Measurements from ENCODE around the gene CELF6. TPM values are rescaled to one million over a fixed set of nuclear protein-coding genes. Genes with fewer than 3 reads are reported as not detected.
A peak's percentile ranks its signal among the peaks of the same experiment; 100 is the strongest.
"Not testable (repeated sequence)": the region's sequence is repeated elsewhere in the genome, so short reads cannot be mapped to it uniquely, and the experiment has no call there.

The CELF6 gene
- total RNA-seq, 1 donor from 2014 or later = 4.1 TPM

- no peak overlapping the region for H3K4me3 Mint-ChIP-seq (ENCODE audit: unreplicated experiment)
- H3K9me3 Mint-ChIP-seq (ENCODE audit: unreplicated experiment) = peaks cover 3% of the 10 kb centered on the region
- TF ChIP-seq CTCF (IDR thresholded peaks at IDR 0.05; ENCODE audit: partially characterized antibody, unreplicated experiment) = no peak
- no peak overlapping the region for H3K27ac Mint-ChIP-seq (ENCODE audit: unreplicated experiment)
- no peaks in the 10 kb centered on the region for H3K36me3 Mint-ChIP-seq (ENCODE audit: unreplicated experiment)
- peaks cover 3% of the 10 kb centered on the region for H3K27me3 Mint-ChIP-seq (ENCODE audit: unreplicated experiment)
- no peak for DNase-seq
- peaks cover 2% of the 10 kb centered on the region for H3K4me1 Mint-ChIP-seq (ENCODE audit: low read depth, unreplicated experiment)
These were observed 43.6 kb downstream of the CELF6 start for GRCh38 chr15:72276326-72276700.

- H3K4me3 Mint-ChIP-seq (ENCODE audit: unreplicated experiment); DNase-seq; H3K36me3 Mint-ChIP-seq (ENCODE audit: unreplicated experiment); H3K27me3 Mint-ChIP-seq (ENCODE audit: unreplicated experiment); H3K9me3 Mint-ChIP-seq (ENCODE audit: unreplicated experiment); H3K27ac Mint-ChIP-seq (ENCODE audit: unreplicated experiment); H3K4me1 Mint-ChIP-seq (ENCODE audit: low read depth, unreplicated experiment): not testable (repeated sequence)
These were observed 44.2 kb downstream of the CELF6 start for GRCh38 chr15:72275635-72276325.

- H3K27me3 Mint-ChIP-seq (ENCODE audit: unreplicated experiment) = peaks cover 3% of the 10 kb centered on the region
These were observed 47.0 kb downstream of the CELF6 start for GRCh38 chr15:72272997-72273352.

GRCh38 chr15:72272213-72272996, 47.6 kb downstream of the CELF6 start, which contains the start of gene PARP6:
PARP6 (minus strand) TSS chr15:72272554; CDS start chr15:72267477, 5,077 bp downstream.
- Mint-ChIP-seq H3K4me1 (ENCODE audit: low read depth, unreplicated experiment) (peaks cover 7% of the 10 kb centered on the region), H3K4me3 (ENCODE audit: unreplicated experiment) (peak within 1 kb of the TSS; percentile 92), H3K27me3 (ENCODE audit: unreplicated experiment) (peaks cover 3% of the 10 kb centered on the region), H3K27ac (ENCODE audit: unreplicated experiment) (peak within 1 kb of the TSS; percentile 76), H3K36me3 (ENCODE audit: unreplicated experiment) (no peaks in the 10 kb centered on the region), H3K9me3 (ENCODE audit: unreplicated experiment) (peaks cover 3% of the 10 kb centered on the region)
- TF ChIP-seq CTCF (IDR thresholded peaks at IDR 0.05; ENCODE audit: partially characterized antibody, unreplicated experiment) = peak; percentile 44
- DNase-seq = peak; percentile 98

More at GRCh38 chr15:72272997-72273352, 47.0 kb downstream of the CELF6 start:
- Mint-ChIP-seq H3K9me3 (ENCODE audit: unreplicated experiment) (peaks cover 3% of the 10 kb centered on the region), H3K4me3 (ENCODE audit: unreplicated experiment) (peak overlapping the region; percentile 74), H3K36me3 (ENCODE audit: unreplicated experiment) (no peaks in the 10 kb centered on the region), H3K4me1 (ENCODE audit: low read depth, unreplicated experiment) (peaks cover 7% of the 10 kb centered on the region), H3K27ac (ENCODE audit: unreplicated experiment) (peak overlapping the region; percentile 76)
- no peak for DNase-seq
- no peak for TF ChIP-seq CTCF (IDR thresholded peaks at IDR 0.05; ENCODE audit: partially characterized antibody, unreplicated experiment)

GRCh38 chr15:72271895-72272212, 48.1 kb downstream of the CELF6 start:
- H3K27me3 Mint-ChIP-seq (ENCODE audit: unreplicated experiment) = peaks cover 3% of the 10 kb centered on the region
- peak overlapping the region; percentile 74 for H3K27ac Mint-ChIP-seq (ENCODE audit: unreplicated experiment)
- H3K36me3 Mint-ChIP-seq (ENCODE audit: unreplicated experiment) = no peaks in the 10 kb centered on the region
- peaks cover 4% of the 10 kb centered on the region for H3K9me3 Mint-ChIP-seq (ENCODE audit: unreplicated experiment)
- TF ChIP-seq CTCF (IDR thresholded peaks at IDR 0.05; ENCODE audit: partially characterized antibody, unreplicated experiment) = no peak
- DNase-seq = no peak
- peak overlapping the region; percentile 92 for H3K4me3 Mint-ChIP-seq (ENCODE audit: unreplicated experiment)
- peaks cover 7% of the 10 kb centered on the region for H3K4me1 Mint-ChIP-seq (ENCODE audit: low read depth, unreplicated experiment)

Data from glutamatergic neuron (in vitro differentiated cells).